HG02884 (cell line): ENCODE results near the gene KDM6B.

ENCODE experiments used
- ATAC-seq: cut with Tn5 transposase; IDR thresholded peaks from one replicate; pipeline ENCODE4 v1.9.1; 2021; ENCODE audit warnings: mild to moderate bottlenecking, moderate library complexity; ENCODE audit not compliant: unreplicated experiment

Gene KDM6B

DNA sequence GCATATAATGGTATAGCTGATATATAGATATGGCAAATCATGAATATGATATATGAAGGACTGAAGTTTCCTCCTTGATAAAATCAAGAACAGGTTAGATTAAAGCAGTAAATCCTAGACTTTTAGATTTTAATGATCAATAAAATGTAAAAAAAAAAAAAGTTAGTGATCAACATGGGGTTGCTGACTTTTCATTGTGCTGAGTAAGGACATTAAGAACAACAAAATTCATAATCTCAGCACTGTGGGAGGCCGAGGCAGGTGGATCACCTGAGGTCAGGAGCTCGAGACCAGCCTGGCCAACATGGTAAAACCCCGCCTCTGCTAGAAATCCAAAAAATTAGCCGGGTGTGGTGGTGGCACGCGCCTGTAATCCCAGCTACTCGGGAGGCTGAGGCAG is 44.2 kb downstream of the KDM6B start:
- ATAC-seq, result no peak

DNA sequence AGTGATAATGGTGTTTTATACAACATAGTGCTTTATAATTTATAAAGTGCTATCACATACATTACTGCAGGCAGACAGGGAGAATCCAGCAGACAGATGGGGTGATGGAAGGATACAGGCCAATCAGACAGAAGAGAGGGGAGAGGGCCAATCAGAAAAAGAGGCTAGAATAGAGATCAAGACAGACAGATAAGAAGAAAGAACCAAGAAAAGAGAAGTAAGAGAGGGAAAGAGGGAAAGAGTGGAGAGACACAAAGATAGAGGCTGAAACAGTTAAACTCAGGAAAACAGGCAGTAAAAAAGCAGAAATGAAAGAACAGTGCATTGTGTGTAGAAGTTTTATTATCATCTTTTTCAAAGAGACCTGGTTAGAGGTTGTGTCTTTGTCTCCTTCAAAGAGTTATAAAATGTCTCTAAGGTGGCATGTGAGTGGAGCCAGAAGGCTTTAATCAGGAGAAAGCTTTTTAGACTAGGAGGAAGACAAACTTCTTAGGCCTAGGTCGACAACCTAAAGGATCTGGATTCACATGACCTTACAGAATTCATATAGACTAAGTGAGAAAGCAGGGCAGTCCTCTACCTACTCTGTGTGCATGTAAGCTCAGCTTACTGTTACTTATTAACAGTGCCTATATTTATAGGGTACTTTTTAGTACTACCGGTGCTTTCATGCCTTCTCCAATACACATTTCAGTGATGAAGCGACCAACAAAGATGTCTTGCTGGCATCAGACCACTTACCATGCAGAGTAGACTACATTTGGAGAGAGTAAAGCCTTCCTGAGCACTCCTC is 46.3 kb downstream of the KDM6B start:
- no peak for ATAC-seq

DNA sequence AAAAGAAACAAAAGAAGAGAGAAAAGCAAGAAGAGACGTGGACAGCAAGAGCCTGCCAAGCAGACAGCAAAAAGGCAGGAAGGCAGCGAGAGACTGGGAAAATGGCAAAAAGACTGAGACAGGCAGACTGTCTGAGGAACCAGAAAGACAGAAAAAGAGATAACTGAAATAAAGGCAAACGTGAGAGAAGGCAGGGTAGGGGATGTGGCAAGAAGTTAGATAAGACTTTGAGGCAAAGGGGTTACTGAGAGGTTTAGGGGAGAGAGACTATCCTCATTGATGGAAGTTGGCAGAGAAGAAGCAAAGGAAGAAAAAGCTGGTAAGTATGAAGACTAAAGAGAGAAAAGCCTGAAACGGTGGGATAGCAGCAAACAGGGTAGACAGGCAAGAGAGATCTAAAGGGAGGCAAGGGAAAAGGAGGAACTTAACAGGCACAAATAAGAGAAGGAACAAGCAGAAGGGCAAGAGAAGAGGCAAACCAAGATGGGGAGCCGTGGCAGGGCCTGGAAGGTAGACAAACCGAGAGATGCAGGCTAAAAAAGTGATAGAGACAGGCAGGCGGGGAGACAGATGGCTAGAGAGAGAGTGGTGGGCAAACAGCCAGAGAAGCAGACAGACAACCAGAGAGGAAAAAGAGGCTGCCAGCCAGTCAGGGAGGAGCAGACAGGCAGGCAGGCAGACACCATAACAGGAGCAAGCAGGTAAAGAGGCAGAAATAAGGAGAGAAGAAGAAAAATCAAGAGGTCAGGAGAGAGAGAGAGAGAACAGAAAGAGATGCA is 47.4 kb downstream of the KDM6B start:
- ATAC-seq, result no peak

DNA sequence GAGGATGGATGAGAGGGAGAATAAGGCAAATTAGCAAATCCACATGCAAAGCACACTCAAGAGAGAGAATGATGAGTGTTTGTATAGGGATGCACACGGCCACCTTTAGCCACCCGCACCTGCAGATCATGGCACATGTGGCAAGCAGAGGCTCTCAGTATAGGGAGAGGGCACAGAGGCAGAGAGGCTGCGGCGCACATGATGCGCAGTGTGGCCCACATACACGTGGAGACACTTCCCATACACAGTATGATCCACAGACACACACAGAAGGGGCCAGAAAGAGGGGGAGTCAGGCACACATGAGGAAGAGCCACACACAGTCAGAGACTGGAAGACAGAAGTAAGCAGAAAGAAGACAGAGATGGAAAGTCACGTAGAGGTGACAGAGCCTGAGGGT is 48.1 kb downstream of the KDM6B start:
- ATAC-seq, result no peak

DNA sequence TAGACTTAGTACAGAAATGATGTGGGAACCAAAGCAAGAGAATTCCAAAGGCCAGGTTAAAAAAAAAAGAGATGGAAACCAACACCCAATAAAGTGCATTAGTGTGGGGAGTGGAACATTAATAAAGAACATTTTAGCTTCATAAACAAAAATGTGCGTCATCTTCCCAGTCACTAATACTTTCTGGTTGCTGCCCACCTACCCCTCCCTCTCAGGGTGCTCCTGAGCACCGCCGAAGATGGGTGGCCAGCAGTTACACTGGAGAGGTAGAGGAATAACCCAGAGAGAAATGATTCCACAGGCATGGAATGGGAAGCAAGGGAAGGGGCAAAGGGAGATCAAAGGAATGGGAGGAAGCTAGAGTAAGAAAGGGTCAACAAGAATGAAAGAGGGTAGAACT is 48.6 kb downstream of the KDM6B start:
- no peak for ATAC-seq
